ENCODE results near the gene NAV1.
"Not testable (repeated sequence)": the region's sequence is repeated elsewhere in the genome, so short reads cannot be mapped to it uniquely, and the experiment has no call there.

Gene NAV1

GRCh38 chr1:201504799-201505502 lies 34.0 kb upstream of the NAV1 start:
- no peak for DNase-seq (ENCODE audit: low read depth)

DNA sequence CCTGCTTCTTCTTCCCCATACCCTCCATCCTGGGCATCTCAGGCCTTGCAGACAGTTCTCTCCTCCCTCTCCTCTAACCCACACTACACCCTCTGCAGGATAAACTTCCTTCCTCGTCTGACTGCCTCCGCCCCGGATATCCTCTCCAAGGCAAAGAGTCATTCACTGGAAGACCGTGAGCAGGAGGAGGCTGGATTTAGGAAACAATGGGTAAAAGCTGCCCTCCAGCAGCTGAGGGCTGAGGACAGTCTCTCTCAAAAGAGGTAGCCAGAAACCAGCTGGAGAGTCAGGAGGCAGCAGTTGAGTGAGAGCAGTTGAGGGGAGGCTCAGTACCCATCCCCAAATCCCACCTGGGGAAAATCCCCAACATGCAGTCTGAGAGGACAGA lies 33.4 kb upstream of the NAV1 start:
- no peak for DNase-seq (ENCODE audit: low read depth)

GRCh38 chr1:201506092-201506491 lies 32.8 kb upstream of the NAV1 start:
- DNase-seq (ENCODE audit: low read depth), result no peak

DNA sequence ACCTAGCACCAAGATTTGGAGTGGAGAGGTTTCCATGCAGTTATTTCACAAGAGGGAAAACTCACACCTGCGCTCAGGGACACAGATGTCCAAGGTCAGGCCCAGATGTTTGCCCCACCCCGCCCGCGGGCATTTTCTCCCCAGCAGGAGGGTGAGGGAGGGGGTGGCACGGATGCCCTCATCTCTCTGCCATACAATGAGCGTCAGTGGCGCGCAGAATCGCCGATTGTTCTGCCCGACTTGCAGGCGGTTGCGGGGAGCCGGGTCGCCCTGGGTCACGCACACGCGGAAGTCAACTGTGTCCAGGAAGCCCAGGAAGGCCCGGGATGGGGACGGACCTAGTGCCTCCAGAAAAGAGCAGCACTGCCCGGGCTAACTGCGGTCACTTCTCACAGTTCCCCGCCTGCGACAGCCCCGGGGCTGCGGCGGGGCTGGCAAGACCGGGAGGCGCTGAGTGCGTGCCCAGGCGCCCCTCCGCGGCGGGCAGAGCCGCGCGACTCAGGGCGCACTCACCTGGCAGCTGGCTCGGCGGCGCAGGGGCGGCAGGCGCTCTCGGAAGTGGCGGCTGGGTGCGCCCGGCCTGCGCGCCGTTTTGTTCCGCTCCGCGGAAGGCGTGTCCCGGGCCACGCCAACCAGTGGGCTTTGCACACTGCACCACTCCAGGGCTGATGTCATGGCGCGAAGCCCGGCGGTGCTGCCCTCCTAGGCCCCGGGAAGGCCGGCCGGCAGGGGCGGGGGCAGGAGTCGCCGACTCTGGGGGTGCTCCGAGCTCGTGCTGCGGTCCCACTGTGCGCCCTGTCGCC lies 32.2 kb upstream of the NAV1 start, which contains the start of gene CSRP1:
Gene CSRP1 (minus strand): TSS at position 567 of the 803 bp plus-strand sequence. CDS start 10,820 bp downstream, outside the sequence.
- DNase-seq (ENCODE audit: low read depth), result peak; percentile 73

- DNase-seq (ENCODE audit: low read depth), result no peak
Observed at GRCh38 chr1:201507360-201507675, 31.6 kb upstream of the NAV1 start.

GRCh38 chr1:201508809-201509208 lies 30.1 kb upstream of the NAV1 start:
- no peak for DNase-seq (ENCODE audit: low read depth)

- DNase-seq (ENCODE audit: low read depth), result no peak
Observed at GRCh38 chr1:201509601-201510374, 29.1 kb upstream of the NAV1 start.

GRCh38 chr1:201510734-201511133 lies 28.2 kb upstream of the NAV1 start:
- DNase-seq (ENCODE audit: low read depth), result no peak

GRCh38 chr1:201511396-201511940 lies 27.5 kb upstream of the NAV1 start:
- DNase-seq (ENCODE audit: low read depth), result no peak

DNA sequence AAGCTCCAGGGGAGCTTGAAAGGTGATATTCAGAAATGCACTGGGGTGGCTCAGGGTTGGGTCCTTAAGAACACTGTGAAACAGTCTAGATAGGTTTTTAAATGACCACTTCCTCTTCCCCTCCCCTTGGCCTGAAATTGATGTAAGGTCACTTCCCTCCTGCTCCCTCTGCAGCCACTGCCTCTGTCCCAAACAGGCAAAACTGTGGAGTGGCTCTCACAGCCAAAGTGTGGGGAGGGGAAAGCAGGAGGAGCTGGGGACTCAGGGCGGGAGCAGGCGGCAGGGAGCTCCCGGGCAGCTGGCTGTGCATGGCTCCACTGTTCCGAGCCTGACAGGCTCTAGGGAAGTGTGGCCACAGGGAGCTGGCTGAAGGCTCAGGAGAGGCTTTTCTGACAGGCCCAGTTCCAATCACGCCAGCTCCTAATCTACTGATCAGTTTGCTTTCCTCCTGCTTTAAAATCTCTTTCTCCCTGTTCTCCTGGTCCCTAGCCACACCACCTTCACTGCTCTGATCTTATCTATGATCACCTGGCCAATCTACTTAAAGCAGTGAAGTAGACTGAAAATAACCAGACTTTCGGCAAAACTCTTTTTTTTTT lies 26.9 kb upstream of the NAV1 start:
- DNase-seq (ENCODE audit: low read depth), result no peak

DNA sequence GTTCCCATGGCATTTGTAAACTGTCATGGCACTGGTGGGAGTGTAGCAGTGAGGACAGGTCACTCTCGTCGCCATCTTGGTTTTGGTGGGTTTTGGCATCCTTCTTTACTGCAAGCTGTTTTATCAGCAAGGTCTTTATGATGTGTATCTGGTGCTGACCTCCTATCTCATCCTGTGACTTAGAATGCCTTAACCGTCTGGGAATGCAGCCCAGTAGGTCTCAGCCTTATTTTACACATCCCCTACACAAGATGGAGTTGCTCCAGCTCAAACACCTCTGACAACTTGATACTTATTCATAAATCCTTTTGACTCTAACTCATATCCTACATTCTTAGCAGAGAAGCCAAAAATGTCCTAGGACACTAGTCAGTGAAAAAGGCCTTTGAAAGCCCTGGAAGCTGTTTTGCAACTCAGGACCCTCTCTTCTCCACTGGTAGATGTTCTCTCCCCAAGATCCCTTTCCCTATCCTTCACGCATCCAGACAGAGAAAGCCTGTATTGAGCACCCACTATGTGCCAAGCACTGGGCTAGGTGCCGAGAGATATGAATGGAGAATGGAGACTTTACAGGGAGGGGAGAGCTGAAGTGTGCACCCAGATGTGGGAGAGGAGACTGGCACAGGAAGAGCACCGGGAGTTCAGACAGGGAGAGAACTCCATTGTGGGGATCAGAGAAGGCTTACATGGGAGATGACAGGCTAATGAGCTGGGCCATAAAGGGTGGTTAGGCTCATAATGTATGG lies 25.3 kb upstream of the NAV1 start:
- no peak for DNase-seq (ENCODE audit: low read depth)

DNA sequence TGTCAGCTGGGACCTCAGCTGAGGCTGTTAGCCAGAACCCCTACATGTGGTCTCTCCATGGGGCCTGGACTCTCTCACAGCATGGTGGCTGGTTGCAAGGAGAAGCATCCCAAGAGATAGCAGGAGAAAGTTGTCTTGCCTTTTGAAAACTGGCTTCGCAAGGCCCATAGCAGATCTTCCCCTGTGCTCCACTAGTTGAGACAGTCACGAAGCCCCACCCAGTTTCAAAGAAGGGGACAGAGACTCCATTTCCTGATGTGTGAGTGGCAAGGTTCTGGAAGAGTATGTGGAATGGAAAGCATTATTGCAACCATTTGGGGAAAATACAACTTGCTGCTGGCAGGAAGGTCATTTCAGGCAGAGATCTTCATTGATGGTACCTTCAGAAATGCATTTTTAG lies 24.5 kb upstream of the NAV1 start:
- no peak for DNase-seq (ENCODE audit: low read depth)

GRCh38 chr1:201515062-201515750 lies 23.7 kb upstream of the NAV1 start:
- DNase-seq (ENCODE audit: low read depth), result no peak

GRCh38 chr1:201515895-201516294 lies 23.0 kb upstream of the NAV1 start:
- DNase-seq (ENCODE audit: low read depth), result no peak

DNA sequence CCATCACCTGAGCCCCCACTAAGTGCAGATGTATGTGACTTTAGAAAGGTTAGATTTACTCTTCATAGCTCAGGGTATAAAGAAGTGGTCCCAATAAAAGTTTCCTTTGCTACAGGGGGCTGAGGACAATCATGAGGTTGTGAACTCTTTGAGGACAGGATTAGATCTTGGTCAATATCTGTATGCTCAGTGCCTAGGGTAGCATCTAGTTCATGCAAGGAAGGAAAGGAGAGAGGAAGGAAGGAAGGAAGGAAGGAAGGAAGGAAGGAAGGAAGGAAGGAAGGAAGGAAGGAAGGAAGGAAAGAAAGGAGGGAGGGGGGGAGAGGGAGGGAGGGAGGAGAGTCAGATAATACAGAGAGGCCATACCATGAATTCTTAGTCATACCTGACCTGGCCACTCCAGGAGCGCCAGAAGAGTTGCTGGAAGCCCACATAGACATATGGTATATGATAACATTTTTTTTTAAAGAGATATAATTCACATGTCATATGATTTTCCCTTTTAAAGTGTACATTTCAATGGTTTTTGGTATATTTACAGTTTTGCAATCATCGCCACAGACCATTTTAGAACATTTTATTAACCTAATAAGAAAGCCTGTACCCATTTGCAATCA lies 22.3 kb upstream of the NAV1 start:
- no peak for DNase-seq (ENCODE audit: low read depth)

DNA sequence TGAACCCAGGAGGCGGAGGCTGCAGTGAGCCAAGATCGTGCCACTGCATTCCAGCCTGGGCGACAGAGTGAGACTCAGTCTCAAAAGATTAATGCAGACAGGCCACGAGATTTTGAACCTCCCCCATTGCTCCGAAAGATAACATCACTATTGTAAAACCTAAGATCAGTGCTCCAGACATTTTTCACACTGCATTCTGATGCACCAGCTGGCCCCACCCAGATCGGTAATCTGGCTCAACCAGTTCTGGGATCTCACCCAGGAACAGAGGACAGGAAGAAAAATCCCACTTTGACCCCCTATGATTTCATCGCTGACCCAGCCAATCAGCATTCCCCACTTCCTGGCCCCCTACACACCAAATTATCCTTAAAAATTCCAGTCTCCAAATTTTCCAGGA lies 21.3 kb upstream of the NAV1 start:
- DNase-seq (ENCODE audit: low read depth), result no peak

DNA sequence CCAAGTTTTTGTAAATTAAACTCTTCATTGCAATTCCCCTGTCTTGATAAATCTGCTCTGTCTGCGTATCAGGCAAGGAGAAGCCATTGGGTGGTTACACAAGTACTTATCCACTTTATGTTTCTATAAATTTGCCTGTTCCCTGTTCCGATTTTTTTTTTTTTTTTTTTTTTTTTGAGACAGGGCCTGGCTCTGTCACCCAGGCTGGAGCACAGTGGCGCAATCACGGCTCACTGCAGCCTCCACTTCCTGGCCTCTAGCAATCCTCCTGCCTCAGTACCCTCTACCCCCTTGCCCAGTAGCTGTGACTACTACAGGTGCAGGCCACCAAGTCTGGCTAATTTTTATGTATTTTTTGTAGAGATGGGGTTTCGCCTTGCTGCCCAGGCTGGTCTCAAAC lies 20.9 kb upstream of the NAV1 start:
- no peak for DNase-seq (ENCODE audit: low read depth)

GRCh38 chr1:201520046-201520575 lies 18.8 kb upstream of the NAV1 start:
- not testable (repeated sequence) for DNase-seq (ENCODE audit: low read depth)

- DNase-seq (ENCODE audit: low read depth), result no peak
Observed at GRCh38 chr1:201525193-201525778, 13.6 kb upstream of the NAV1 start.

- DNase-seq (ENCODE audit: low read depth), result no peak
Observed at GRCh38 chr1:201527879-201528278, 11.0 kb upstream of the NAV1 start.

Measured in stimulated activated CD4-positive, alpha-beta T cell treated with anti-CD3 and anti-CD28 coated beads, Interleukin-2, amount 100 ng/mL, for 4 hours (primary cell).